Fibroblast of lung (primary cell): Measurements from ENCODE around the gene ZBTB16. TPM values are rescaled to one million over a fixed set of nuclear protein-coding genes. Genes with fewer than 3 reads are reported as not detected.
A peak's percentile ranks its signal among the peaks of the same experiment; 100 is the strongest.

ENCODE experiments used
- DNase-seq, 2 donors: peaks; one replicate each; pipeline versions ENCODE4 v3.0.0 to v3.0.0-alpha.2; 2010; ENCODE audit warnings: low read depth in 2 of 2
- H2AFZ ChIP-seq: 2 replicates; pipeline ENCODE4 v1.5.1; 2012; ENCODE audit warnings: low read length, control low read depth, inconsistent platforms
- H3K27ac ChIP-seq: 2 replicates; pipeline ENCODE4 v1.5.1; 2011; ENCODE audit warnings: low read length, control low read depth; ENCODE audit not compliant: insufficient read depth
- H3K27me3 ChIP-seq: 2 replicates; pipeline ENCODE4 v1.5.1; 2011; ENCODE audit warnings: mild to moderate bottlenecking, low read length; ENCODE audit not compliant: control insufficient read depth, insufficient read depth
- H3K36me3 ChIP-seq: 2 replicates; pipeline ENCODE4 v1.5.1; 2011; ENCODE audit warnings: low read length; ENCODE audit not compliant: control insufficient read depth, insufficient read depth
- H3K4me1 ChIP-seq: 2 replicates; pipeline ENCODE4 v1.5.1; 2011; ENCODE audit warnings: low read length; ENCODE audit not compliant: control insufficient read depth, insufficient read depth; ENCODE audit errors: extremely low read depth
- H3K4me2 ChIP-seq: 2 replicates; pipeline ENCODE4 v1.5.1; 2011; ENCODE audit warnings: low read length, control low read depth; ENCODE audit not compliant: insufficient read depth; ENCODE audit errors: extremely low read depth
- H3K4me3 ChIP-seq, 4 experiments: fragments of 200-600 bp in 1 of 4; sonication (generic) in 1 of 4; replicated peaks in 1 of 4; 2 replicates each; pipeline ENCODE4 v1.5.1; 2011 to 2016; ENCODE audit warnings: low read length in 4 of 4, low read depth in 3 of 4, mild to moderate bottlenecking in 3 of 4, control low read depth in 2 of 4, inconsistent platforms in 1 of 4, mixed read lengths in 1 of 4; ENCODE audit not compliant: insufficient read depth in 1 of 4; ENCODE audit errors: control extremely low read depth in 1 of 4
- H3K79me2 ChIP-seq: 2 replicates; pipeline ENCODE4 v1.5.1; 2012; ENCODE audit warnings: mild to moderate bottlenecking, low read length, inconsistent platforms; ENCODE audit not compliant: control insufficient read depth, insufficient read depth
- H3K9ac ChIP-seq: 2 replicates; pipeline ENCODE4 v1.5.1; 2011; ENCODE audit warnings: mild to moderate bottlenecking, low read length, control low read depth; ENCODE audit not compliant: insufficient read depth
- H3K9me3 ChIP-seq: 2 replicates; pipeline ENCODE4 v1.5.1; 2012; ENCODE audit warnings: low read depth, low read length; ENCODE audit not compliant: control insufficient read depth, insufficient read depth
- H4K20me1 ChIP-seq: 2 replicates; pipeline ENCODE4 v1.5.1; 2011; ENCODE audit warnings: low read length; ENCODE audit not compliant: control insufficient read depth, insufficient read depth; ENCODE audit errors: extremely low read depth
- EZH2 ChIP-seq: IDR thresholded peaks from 2 replicates; pipeline ENCODE4 v1.5.1; 2012; ENCODE audit warnings: low read length, control low read depth, mild to moderate bottlenecking; ENCODE audit errors: missing control alignments
- polyA plus RNA-seq, 2 donors: library from polyadenylated mRNA; depleted of rRNA in 1 of 2; stranded (reverse) in 1 of 2; unstranded in 1 of 2; fragments of >200 nt; gene quantifications; 2 replicates each; pipeline ENCODE4 v1.2.1, GENCODE V29; 2011 to 2012; ENCODE audit warnings: missing spikeins in 1 of 2
- total RNA-seq: library from RNA; depleted of rRNA; stranded (reverse); fragments of >200 nt; gene quantifications from 2 replicates; pipeline ENCODE4 v1.2.1, GENCODE V29; 2014
- TF ChIP-seq, protein P1 (sequence below), 2 donors: IDR thresholded peaks in 1 of 2; conservative IDR thresholded peaks in 1 of 2; 1 replicate in 1 of 2; 2 replicates in 1 of 2; pipeline ENCODE4 v1.5.1; 2011 to 2012; ENCODE audit warnings: low read length in 2 of 2, control low read depth in 1 of 2, inconsistent platforms in 1 of 2, low read depth in 1 of 2, mild to moderate bottlenecking in 1 of 2

The ZBTB16 gene
- total and polyA plus RNA-seq, 2 donors (not counting 1 experiment from before 2014, with no cell fraction given), result not detected

DNA sequence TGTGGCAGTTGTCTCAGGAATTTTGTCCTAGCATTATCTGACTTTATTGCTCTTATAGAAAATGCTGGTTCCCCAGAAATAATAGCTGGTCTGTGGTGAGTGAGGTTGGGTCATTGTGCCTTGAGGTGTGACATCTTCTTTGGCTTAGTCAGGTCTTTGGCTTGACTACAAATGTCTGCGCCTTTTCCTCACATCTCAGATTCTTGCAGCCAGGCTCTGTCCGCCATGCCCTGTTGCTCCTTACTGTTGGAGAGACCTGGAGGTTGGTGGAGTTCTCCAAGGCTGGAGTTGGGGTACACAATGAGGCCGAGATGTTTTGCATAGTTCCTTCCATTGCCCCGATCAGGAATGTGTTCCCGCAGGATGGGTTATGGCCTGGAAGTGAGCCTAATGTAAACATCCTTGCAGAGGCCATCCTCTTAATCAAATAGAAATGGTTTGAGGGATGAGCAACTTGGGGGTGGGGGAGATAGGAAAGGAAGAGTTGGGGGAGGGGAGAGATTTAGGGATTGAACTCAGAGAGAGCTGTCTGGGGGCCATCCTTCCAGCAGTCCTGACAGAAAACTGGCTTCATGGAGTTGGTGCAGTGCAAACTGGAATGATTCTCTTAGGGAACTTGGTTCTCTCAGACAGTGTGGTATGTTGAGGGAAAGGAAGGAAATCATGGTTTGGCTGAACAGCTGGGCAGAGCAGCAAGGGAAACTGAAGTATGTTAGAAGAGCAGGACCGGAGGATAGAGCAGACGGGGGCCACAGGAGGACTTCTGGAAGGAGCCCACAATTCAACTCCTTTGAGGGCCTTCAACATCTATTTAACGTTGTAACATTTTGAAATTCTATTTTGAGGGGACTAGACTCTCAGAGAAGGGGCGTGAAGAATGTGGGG lies 49.9 kb downstream of the ZBTB16 start:
- DNase-seq, result no peak
- Histone ChIP-seq H3K4me2 (no peak overlapping the region), H3K79me2 (no peaks in the 10 kb centered on the region), H2AFZ (no peak overlapping the region), H4K20me1 (no peaks in the 10 kb centered on the region), H3K9me3 (no peaks in the 10 kb centered on the region), H3K4me1 (no peaks in the 10 kb centered on the region), H3K36me3 (no peaks in the 10 kb centered on the region), H3K4me3 (no peak overlapping the region), H3K9ac (no peak overlapping the region), H3K27ac (no peak overlapping the region), H3K27me3 (peaks cover 3% of the 10 kb centered on the region)
- TF ChIP-seq, protein P1, sequence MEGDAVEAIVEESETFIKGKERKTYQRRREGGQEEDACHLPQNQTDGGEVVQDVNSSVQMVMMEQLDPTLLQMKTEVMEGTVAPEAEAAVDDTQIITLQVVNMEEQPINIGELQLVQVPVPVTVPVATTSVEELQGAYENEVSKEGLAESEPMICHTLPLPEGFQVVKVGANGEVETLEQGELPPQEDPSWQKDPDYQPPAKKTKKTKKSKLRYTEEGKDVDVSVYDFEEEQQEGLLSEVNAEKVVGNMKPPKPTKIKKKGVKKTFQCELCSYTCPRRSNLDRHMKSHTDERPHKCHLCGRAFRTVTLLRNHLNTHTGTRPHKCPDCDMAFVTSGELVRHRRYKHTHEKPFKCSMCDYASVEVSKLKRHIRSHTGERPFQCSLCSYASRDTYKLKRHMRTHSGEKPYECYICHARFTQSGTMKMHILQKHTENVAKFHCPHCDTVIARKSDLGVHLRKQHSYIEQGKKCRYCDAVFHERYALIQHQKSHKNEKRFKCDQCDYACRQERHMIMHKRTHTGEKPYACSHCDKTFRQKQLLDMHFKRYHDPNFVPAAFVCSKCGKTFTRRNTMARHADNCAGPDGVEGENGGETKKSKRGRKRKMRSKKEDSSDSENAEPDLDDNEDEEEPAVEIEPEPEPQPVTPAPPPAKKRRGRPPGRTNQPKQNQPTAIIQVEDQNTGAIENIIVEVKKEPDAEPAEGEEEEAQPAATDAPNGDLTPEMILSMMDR (conservative IDR thresholded peaks at IDR 0.05 in 1 of 2, IDR thresholded peaks at IDR 0.05 in 1 of 2; ENCODE audit: low read depth in 1 of 2, low read length in 2 of 2), result no peak
- no peak for TF ChIP-seq EZH2

DNA sequence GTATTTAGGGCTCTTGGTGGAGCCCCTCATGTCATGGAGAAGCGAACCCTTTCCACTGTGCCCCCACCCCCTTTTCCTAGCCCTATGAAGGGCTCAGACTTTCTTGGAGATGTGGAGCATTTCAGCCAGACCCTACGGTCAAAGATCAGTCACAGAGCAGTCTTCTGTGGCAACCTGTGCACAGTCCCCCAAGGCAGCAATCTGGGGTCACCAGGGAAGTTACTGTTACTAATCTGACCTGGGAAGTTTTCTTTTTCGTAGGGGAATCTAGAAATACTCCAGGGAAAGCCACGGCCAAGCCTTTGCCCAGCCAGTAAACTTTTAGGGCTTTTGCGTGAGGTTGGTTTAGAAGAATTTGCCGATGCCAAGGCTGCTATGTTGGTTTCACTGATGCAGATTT lies 50.6 kb downstream of the ZBTB16 start:
- peaks cover 3% of the 10 kb centered on the region for H3K27me3 ChIP-seq
- H3K4me1 ChIP-seq, result no peaks in the 10 kb centered on the region

More for the DNA sequence above, 50.6 kb downstream of the ZBTB16 start:
- Histone ChIP-seq H3K79me2 (no peaks in the 10 kb centered on the region), H3K9me3 (no peaks in the 10 kb centered on the region), H3K4me3 (peak overlapping the region in 1 of 4 experiments; percentile 45), H3K27ac (no peak overlapping the region), H2AFZ (no peak overlapping the region), H4K20me1 (no peaks in the 10 kb centered on the region), H3K36me3 (no peaks in the 10 kb centered on the region), H3K9ac (no peak overlapping the region), H3K4me2 (no peak overlapping the region)
- TF ChIP-seq EZH2, result no peak
- TF ChIP-seq, protein P1 (conservative IDR thresholded peaks at IDR 0.05 in 1 of 2, IDR thresholded peaks at IDR 0.05 in 1 of 2; ENCODE audit: low read depth in 1 of 2, low read length in 2 of 2), result no peak
- no peak for DNase-seq
